Right lobe of liver (tissue), 6 donors: ENCODE data around the gene AGO4. TPM values are rescaled to one million over a fixed set of nuclear protein-coding genes. Genes with fewer than 3 reads are reported as not detected.
A peak's percentile ranks its signal among the peaks of the same experiment; 100 is the strongest.

ENCODE experiments used
- ATAC-seq, 4 donors: fragments of 200-7000 bp; cut with Tn5 transposase; one replicate each; pipeline ENCODE4 v1.9.1; 2020; ENCODE audit warnings: mild to moderate bottlenecking in 4 of 4, moderate library complexity in 4 of 4
- DNase-seq, 3 donors: peaks; one replicate each; pipeline ENCODE4 v3.0.0-alpha.2; 2020
- H3K27ac ChIP-seq, 3 donors: fragments of 200-600 bp; one replicate each; pipeline ENCODE4 v1.8.0; 2022
- H3K27me3 ChIP-seq, 2 donors: fragments of 200-600 bp; one replicate each; pipeline ENCODE4 v1.8.0; 2022
- H3K36me3 ChIP-seq, 4 donors: fragments of 200-600 bp; sonication (generic) in 1 of 4; one replicate each; pipeline versions ENCODE4 v1.5.1 to v1.8.0; 2017 to 2022; ENCODE audit warnings: control low read depth in 1 of 4
- H3K4me1 ChIP-seq, 4 donors: fragments of 200-600 bp; sonication (generic) in 1 of 4; one replicate each; pipeline versions ENCODE4 v1.5.1 to v1.8.0; 2017 to 2022; ENCODE audit warnings: control low read depth in 1 of 4
- H3K4me3 ChIP-seq, 3 donors: fragments of 200-600 bp; one replicate each; pipeline ENCODE4 v1.8.0; 2022
- H3K9me3 ChIP-seq, 4 donors: fragments of 200-600 bp; sonication (generic) in 1 of 4; one replicate each; pipeline versions ENCODE4 v1.5.1 to v1.8.0; 2017 to 2022; ENCODE audit warnings: control low read depth in 1 of 4
- CTCF ChIP-seq, 4 donors: fragments of 200-600 bp in 3 of 4; fragments of 450-650 bp in 1 of 4; IDR thresholded peaks; one replicate each; pipeline versions ENCODE4 v1.5.1 to v1.8.0; 2016 to 2022; ENCODE audit warnings: antibody characterized with exemption in 4 of 4, mild to moderate bottlenecking in 2 of 4
- POLR2A ChIP-seq: fragments of 450-650 bp; IDR thresholded peaks from one replicate; pipeline ENCODE4 v1.6.1; 2017; ENCODE audit warnings: antibody characterized with exemption, mild to moderate bottlenecking
- WGBS: methylation state at CpG from one replicate; pipeline ENCODE4 v1.1.6; 2018; ENCODE audit warnings: low coverage, low lambda C conversion rate; ENCODE audit not compliant: insufficient coverage; ENCODE audit errors: missing lambda C conversion rate; 5-methylcytosine and 5-hydroxymethylcytosine counted together
- intact Hi-C, 2 donors: fragments of 100-400 bp; cut with DNase I; formaldehyde crosslinking; loops; one replicate each; pipeline versions ENCODE4 v1.11.2 to v1.14.1; 2022
- long read RNA-seq: library from polyadenylated mRNA; unstranded; transcript quantifications from one replicate; pipeline ENCODE4 v2.0.0, GENCODE V29; 2019
- total RNA-seq, 6 experiments: library from RNA; depleted of rRNA in 2 of 6; stranded (reverse); fragments of >200 nt in 2 of 6; fragmentation: NEBNext Ultra II Directional in 3 of 6; extraction: Animal tissue kit (Norgen Biotek cat#: 25700) in 3 of 6; gene quantifications; one replicate each; pipeline versions ENCODE4 v1.1.0 to v1.2.4, GENCODE V29; 2016 to 2023
- donor health status: DM: no; HTN: yes; CAD: no.
- donor health status: DM: no; HTN: no; CAD: no.
- donor health status: DM: no; HTN: no; CAD: no.
- donor health status: DM: no; HTN: yes; CAD: no.
- donor health status: DM: no; HTN: yes; CAD: no.

The AGO4 gene
- 10 to 100 TPM in 1 of 6 experiments, 1 to 10 TPM in 5; 6.5 to 10.4 (median 7.7) TPM for total RNA-seq
- long read RNA-seq, partial matches to known transcripts, result 0 of 2 reads
- long read RNA-seq, other reads (novel, unspliced or antisense), result 2 of 2 reads

GRCh38 chr1:35807614-35808449, at the start of gene AGO4:
Gene AGO4, plus strand, starts transcription at chr1:35808016. Its CDS starts 401 bp downstream, at chr1:35808417.
- H3K4me3 ChIP-seq, result peak within 1 kb of the TSS; percentile 74 to 92 (median 90)
- peaks cover 0 to 28% (median 9%) of the 10 kb centered on the region in 4 donors for H3K4me1 ChIP-seq
- H3K27me3 ChIP-seq, result no peaks in the 10 kb centered on the region
- TF ChIP-seq CTCF (IDR thresholded peaks at IDR 0.05) (peak in 1 of 4 donors; percentile 14), POLR2A (peak; percentile 14)
- 0% methylated on average over 25 of the region's 105 CpGs for WGBS
- H3K27ac ChIP-seq, result peak within 1 kb of the TSS; percentile 80 to 96 (median 91)
- no peaks in the 10 kb centered on the region for H3K36me3 ChIP-seq
- DNase-seq (peak; percentile 73 to 80 (median 79)), ATAC-seq (peak; percentile 71 to 88 (median 80))
- no peaks in the 10 kb centered on the region for H3K9me3 ChIP-seq
- intact Hi-C loops, result no loop called here

GRCh38 chr1:35762141-35762540, 45.7 kb upstream of the AGO4 start:
- ATAC-seq (no peak), DNase-seq (no peak)
- H3K36me3 ChIP-seq, result no peaks in the 10 kb centered on the region
- H3K4me1 ChIP-seq, result no peaks in the 10 kb centered on the region
- no peak overlapping the region for H3K4me3 ChIP-seq
- no peaks in the 10 kb centered on the region for H3K9me3 ChIP-seq
- H3K27ac ChIP-seq, result no peak overlapping the region
- intact Hi-C loops, result no loop called here
- no peak for TF ChIP-seq CTCF (IDR thresholded peaks at IDR 0.05)
- no peak for TF ChIP-seq POLR2A
- 32% methylated on average over 2 of the region's 2 CpGs for WGBS
- H3K27me3 ChIP-seq, result no peaks in the 10 kb centered on the region

GRCh38 chr1:35763201-35763600, 44.6 kb upstream of the AGO4 start:
- Histone ChIP-seq H3K4me3 (no peak overlapping the region), H3K36me3 (no peaks in the 10 kb centered on the region)

GRCh38 chr1:35764283-35764682, 43.5 kb upstream of the AGO4 start:
- no peak overlapping the region for H3K27ac ChIP-seq
- TF ChIP-seq POLR2A (no peak), CTCF (IDR thresholded peaks at IDR 0.05) (no peak)
- WGBS, result 81% methylated on average over 3 of the region's 3 CpGs
- DNase-seq, result no peak
- no peak for ATAC-seq
- H3K36me3 ChIP-seq, result no peaks in the 10 kb centered on the region
- no peaks in the 10 kb centered on the region for H3K27me3 ChIP-seq
- H3K4me1 ChIP-seq, result peaks cover 0 to 5% (median 2%) of the 10 kb centered on the region in 4 donors
- no peak overlapping the region for H3K4me3 ChIP-seq
- intact Hi-C loops, result no loop called here
- no peaks in the 10 kb centered on the region for H3K9me3 ChIP-seq

More at GRCh38 chr1:35763201-35763600, 44.6 kb upstream of the AGO4 start:
- no peaks in the 10 kb centered on the region for H3K9me3 ChIP-seq
- ATAC-seq, result no peak
- H3K27me3 ChIP-seq, result no peaks in the 10 kb centered on the region
- no peak for DNase-seq
- intact Hi-C loops, result no loop called here
- TF ChIP-seq POLR2A (no peak), CTCF (IDR thresholded peaks at IDR 0.05) (no peak)
- no peaks in the 10 kb centered on the region for H3K4me1 ChIP-seq
- H3K27ac ChIP-seq, result no peak overlapping the region
